Natural killer cell treated with Interleukin-12 subunit alpha and Interleukin-12 subunit beta and Interleukin-15 and Interleukin-18, amount 100 ng/mL, for 72 hours (primary cell): ENCODE data around the gene KRT6C. TPM values are rescaled to one million over a fixed set of nuclear protein-coding genes. Genes with fewer than 3 reads are reported as not detected.
"Not testable (repeated sequence)": the region's sequence is repeated elsewhere in the genome, so short reads cannot be mapped to it uniquely, and the experiment has no call there.

Experiments used
- ATAC-seq, 2 donors: fragments of 150-1000 bp; cut with Tn5 transposase in 1 of 2; sonication (Bioruptor Pico), chemical (Tn5 transposase) in 1 of 2; 2 replicates each; pipeline ENCODE4 v1.10.0; 2021
- DNase-seq: peaks from one replicate; pipeline ENCODE4 v3.0.0; 2022; ENCODE audit warnings: low spot score
- H3K27ac Mint-ChIP-seq, 2 donors: 1 replicate in 1 of 2; 2 replicates in 1 of 2; pipeline ENCODE4 v1.8.0; 2022; ENCODE audit warnings: mixed read lengths in 2 of 2, mild to moderate bottlenecking in 1 of 2, moderate library complexity in 1 of 2
- H3K27me3 Mint-ChIP-seq, 2 donors: 1 replicate in 1 of 2; 2 replicates in 1 of 2; pipeline ENCODE4 v1.8.0; 2022; ENCODE audit warnings: mixed read lengths in 2 of 2
- H3K36me3 Mint-ChIP-seq: one replicate; pipeline ENCODE4 v1.8.0; 2022; ENCODE audit warnings: mixed read lengths
- H3K4me1 Mint-ChIP-seq, 2 donors: 1 replicate in 1 of 2; 2 replicates in 1 of 2; pipeline ENCODE4 v1.8.0; 2022; ENCODE audit warnings: low read depth in 2 of 2, mixed read lengths in 2 of 2, mild to moderate bottlenecking in 1 of 2
- H3K4me3 Mint-ChIP-seq: one replicate; pipeline ENCODE4 v1.8.0; 2022; ENCODE audit warnings: mixed read lengths
- H3K9me3 Mint-ChIP-seq: 2 replicates; pipeline ENCODE4 v1.8.0; 2022; ENCODE audit warnings: mixed read lengths
- total RNA-seq, 2 donors: library from RNA; stranded (reverse); gene quantifications; one replicate each; pipeline ENCODE4 v1.2.3, GENCODE V29; 2022

KRT6C gene
- total RNA-seq, 2 donors from 2014 or later, result not detected

DNA sequence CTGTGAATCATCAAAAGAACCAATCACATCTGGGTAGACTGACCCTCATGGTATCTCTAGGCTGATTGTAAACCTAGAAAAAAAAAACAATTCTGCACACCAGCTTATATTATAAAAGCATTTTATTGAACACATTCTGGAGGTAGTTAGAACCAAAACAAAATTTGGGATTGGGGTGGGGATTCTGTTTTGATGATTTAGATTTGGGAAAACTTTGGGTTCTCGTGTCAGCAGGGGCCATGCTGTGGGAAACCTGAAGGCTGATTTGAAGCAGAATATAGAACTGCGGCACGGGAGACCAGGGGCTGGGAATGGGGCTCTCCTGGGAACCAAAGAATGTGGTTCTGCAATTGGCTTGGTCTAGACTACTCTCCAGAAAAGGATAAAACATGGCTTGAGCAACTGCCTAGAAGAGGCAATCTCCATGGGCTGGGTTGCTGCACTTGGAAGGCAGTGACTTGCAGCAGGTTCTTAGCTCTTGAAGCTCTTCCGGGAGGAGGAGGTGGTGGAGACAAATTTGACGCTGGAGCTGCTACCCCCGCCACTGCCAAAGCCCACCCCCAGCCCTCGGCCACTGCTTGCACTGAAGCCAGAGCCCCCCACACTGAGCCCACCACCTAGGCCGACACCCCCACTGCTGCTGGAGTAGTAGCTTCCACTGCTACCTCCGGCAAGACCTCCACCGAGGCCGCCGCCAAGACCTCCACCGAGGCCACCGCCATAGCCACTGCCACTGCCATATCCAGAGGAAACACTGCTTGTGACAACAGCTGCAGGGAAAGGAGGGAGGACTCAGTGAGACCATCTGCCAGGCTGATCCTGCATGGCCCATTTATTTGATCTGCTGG is 41.1 kb upstream of the KRT6C start:
- Mint-ChIP-seq H3K36me3 (peaks cover 5% of the 10 kb centered on the region), H3K4me1 (peaks cover 0 to 4% of the 10 kb centered on the region in 2 donors), H3K9me3 (no peaks in the 10 kb centered on the region), H3K27me3 (peaks cover 2 to 4% of the 10 kb centered on the region in 2 donors), H3K4me3 (no peak overlapping the region), H3K27ac (no peak overlapping the region)
- DNase-seq (peak; percentile 31), ATAC-seq (no peak)

DNA sequence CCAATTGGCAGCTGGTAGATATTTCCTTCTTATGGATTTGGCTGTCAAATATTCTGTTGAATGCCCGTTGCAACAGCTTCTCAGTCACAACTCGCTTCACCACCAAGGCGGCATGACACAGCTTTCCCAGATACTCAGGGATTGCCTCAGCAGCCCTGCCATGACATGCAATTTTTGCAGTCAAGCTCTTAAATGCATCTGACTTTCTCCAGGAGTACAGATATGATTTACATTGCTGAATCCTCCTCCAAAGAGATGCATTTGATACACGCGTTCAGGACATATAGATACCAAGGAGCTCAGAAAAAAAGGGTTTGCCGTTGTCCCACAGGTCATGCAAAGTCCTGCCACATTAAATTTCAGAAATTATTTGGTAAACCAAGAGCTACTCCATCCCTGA is 40.1 kb upstream of the KRT6C start:
- H3K27me3 Mint-ChIP-seq, result peaks cover 2 to 4% of the 10 kb centered on the region in 2 donors
- H3K27ac Mint-ChIP-seq, result no peak overlapping the region
- no peak overlapping the region for H3K4me3 Mint-ChIP-seq
- H3K36me3 Mint-ChIP-seq, result peaks cover 5% of the 10 kb centered on the region
- H3K4me1 Mint-ChIP-seq, result peaks cover 0 to 4% of the 10 kb centered on the region in 2 donors
- ATAC-seq (no peak), DNase-seq (no peak)
- no peaks in the 10 kb centered on the region for H3K9me3 Mint-ChIP-seq

DNA sequence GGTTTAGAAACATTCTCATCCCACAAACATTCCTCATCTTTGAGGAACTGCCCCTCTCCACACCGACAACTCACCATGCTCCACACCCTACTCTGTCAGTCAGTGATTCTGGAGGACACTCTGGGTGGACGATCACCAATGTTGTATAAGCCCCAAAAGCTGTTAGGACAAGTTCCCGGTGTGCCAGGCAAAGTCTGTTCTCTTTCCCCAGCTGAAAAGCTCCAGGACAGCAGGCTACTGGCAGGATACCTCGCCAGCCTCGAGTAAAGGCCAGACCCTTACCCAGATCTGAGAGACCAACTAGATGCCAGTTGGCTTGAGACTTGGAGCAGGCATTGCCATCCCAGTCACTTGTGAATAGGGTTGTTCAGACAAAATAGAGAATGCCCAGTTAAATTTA is 34.6 kb upstream of the KRT6C start:
- no peak for ATAC-seq

GRCh38 chr12:52506858-52507715 is 33.5 kb upstream of the KRT6C start:
- peaks cover 7 to 15% of the 10 kb centered on the region in 2 donors for H3K27me3 Mint-ChIP-seq
- DNase-seq, result no peak
- H3K36me3 Mint-ChIP-seq, result peaks cover 5% of the 10 kb centered on the region
- ATAC-seq, result peak in 1 of 2 donors; percentile 67
- H3K27ac Mint-ChIP-seq, result no peak overlapping the region
- H3K9me3 Mint-ChIP-seq, result no peaks in the 10 kb centered on the region
- H3K4me1 Mint-ChIP-seq, result peaks cover 13 to 14% of the 10 kb centered on the region in 2 donors
- no peak overlapping the region for H3K4me3 Mint-ChIP-seq

More for the DNA sequence above, 34.6 kb upstream of the KRT6C start:
- H3K9me3 Mint-ChIP-seq, result no peaks in the 10 kb centered on the region
- H3K36me3 Mint-ChIP-seq, result peaks cover 5% of the 10 kb centered on the region
- H3K4me1 Mint-ChIP-seq, result peaks cover 13 to 14% of the 10 kb centered on the region in 2 donors
- peaks cover 4 to 18% of the 10 kb centered on the region in 2 donors for H3K27me3 Mint-ChIP-seq
- H3K27ac Mint-ChIP-seq, result no peak overlapping the region
- H3K4me3 Mint-ChIP-seq, result no peak overlapping the region
- no peak for DNase-seq

DNA sequence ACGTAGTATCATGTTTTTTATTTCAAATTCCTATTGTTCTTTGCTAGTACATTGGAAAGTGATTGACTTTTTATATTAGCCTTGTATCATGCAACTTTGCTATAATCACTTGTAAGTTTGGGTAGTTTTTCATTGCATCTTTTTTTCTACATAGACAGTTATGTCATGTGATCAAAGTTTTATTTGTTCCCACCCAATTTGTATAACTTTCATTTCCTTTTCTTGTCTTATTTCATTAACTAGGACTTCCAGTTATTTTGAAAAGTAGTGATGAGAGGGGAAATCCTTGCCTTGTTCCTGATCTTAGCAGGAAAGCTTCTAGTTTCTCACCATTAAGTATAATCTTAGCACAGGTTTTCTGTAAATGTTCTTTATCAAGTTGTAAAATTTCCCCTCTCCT is 29.3 kb upstream of the KRT6C start:
- H3K4me1 Mint-ChIP-seq, result peaks cover 10% of the 10 kb centered on the region in 2 donors
- no peak overlapping the region for H3K4me3 Mint-ChIP-seq
- H3K9me3 Mint-ChIP-seq, result no peaks in the 10 kb centered on the region
- no peak for ATAC-seq
- H3K27ac Mint-ChIP-seq, result no peak overlapping the region
- H3K27me3 Mint-ChIP-seq, result peaks cover 9 to 16% of the 10 kb centered on the region in 2 donors
- DNase-seq, result no peak
- H3K36me3 Mint-ChIP-seq, result no peaks in the 10 kb centered on the region

DNA sequence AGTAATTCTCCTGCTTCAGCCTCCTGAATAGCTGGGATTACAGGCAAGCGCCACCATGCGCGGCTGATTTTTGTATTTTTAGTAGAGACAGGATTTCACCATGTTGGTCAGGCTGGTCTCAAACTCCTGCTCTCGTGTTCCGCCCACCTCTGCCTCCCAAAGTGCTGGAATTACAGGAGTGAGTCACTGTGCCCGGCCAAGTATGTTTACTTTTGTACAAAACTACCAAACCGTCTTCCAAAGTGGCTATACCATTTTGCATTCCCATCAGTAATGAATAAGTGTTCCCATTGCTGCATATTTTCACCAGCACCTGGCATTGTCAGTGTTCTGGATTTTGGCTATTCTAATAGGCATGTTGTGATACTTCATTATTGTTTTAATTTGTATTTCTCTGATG is 27.9 kb upstream of the KRT6C start:
- H3K4me1 Mint-ChIP-seq, result no peaks in the 10 kb centered on the region
- peaks cover 8 to 17% of the 10 kb centered on the region in 2 donors for H3K27me3 Mint-ChIP-seq
- H3K27ac Mint-ChIP-seq, result no peak overlapping the region
- no peaks in the 10 kb centered on the region for H3K9me3 Mint-ChIP-seq
- ATAC-seq (no peak), DNase-seq (no peak)
- no peaks in the 10 kb centered on the region for H3K36me3 Mint-ChIP-seq
- no peak overlapping the region for H3K4me3 Mint-ChIP-seq

GRCh38 chr12:52500574-52500973 is 27.0 kb upstream of the KRT6C start:
- peaks cover 6 to 21% of the 10 kb centered on the region in 2 donors for H3K27me3 Mint-ChIP-seq
- not testable (repeated sequence) for H3K4me3 Mint-ChIP-seq, H3K4me1 Mint-ChIP-seq, ATAC-seq, H3K36me3 Mint-ChIP-seq, H3K27ac Mint-ChIP-seq, DNase-seq, H3K9me3 Mint-ChIP-seq

DNA sequence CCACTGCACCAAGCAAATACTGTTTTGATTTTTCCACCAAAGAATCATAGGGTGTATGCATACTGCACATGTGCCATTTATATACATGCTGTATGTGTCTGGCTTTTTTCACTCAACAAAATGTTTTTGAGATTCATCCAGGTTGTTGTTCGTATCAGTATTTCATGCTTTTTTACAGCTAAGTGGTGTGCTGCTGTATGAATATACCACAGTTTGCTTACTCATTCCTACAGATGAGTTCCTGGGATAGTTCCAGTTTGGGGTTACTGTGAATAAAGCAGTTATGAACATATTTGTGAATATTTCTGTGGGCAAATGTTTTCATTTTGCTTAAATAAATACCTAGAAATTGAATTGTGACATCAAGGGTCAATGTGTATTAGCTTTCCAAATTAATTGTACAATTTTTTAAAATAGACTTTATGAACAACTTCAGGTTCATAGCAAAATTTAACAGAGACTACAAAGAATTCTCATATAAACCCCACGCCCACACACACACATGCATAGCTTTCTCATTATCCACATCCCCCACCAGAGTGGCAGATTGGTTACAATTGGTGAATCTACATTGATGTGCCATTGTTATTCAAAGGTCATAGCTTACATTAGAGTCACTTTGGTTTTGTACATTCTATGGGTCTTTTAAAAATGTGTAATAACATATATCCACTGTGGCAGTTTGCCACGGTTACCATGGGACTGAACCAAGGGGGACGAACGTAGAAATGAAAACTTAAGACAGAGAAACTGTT is 26.4 kb upstream of the KRT6C start:
- Mint-ChIP-seq H3K36me3 (no peaks in the 10 kb centered on the region), H3K27me3 (peaks cover 6 to 16% of the 10 kb centered on the region in 2 donors), H3K4me1 (peaks cover 4% of the 10 kb centered on the region in 2 donors), H3K9me3 (no peaks in the 10 kb centered on the region), H3K27ac (no peak overlapping the region), H3K4me3 (no peak overlapping the region)
- DNase-seq (no peak), ATAC-seq (no peak)

GRCh38 chr12:52498946-52499345 is 25.3 kb upstream of the KRT6C start:
- peaks cover 6 to 16% of the 10 kb centered on the region in 2 donors for H3K27me3 Mint-ChIP-seq
- H3K4me3 Mint-ChIP-seq, result no peak overlapping the region
- H3K36me3 Mint-ChIP-seq, result no peaks in the 10 kb centered on the region
- DNase-seq, result no peak
- no peak overlapping the region for H3K27ac Mint-ChIP-seq
- ATAC-seq, result no peak
- no peaks in the 10 kb centered on the region for H3K9me3 Mint-ChIP-seq
- peaks cover 4 to 5% of the 10 kb centered on the region in 2 donors for H3K4me1 Mint-ChIP-seq

- no peak overlapping the region for H3K27ac Mint-ChIP-seq
- peaks cover 6 to 16% of the 10 kb centered on the region in 2 donors for H3K27me3 Mint-ChIP-seq
- H3K9me3 Mint-ChIP-seq, result no peaks in the 10 kb centered on the region
- no peak for ATAC-seq
- no peak overlapping the region for H3K4me3 Mint-ChIP-seq
- H3K36me3 Mint-ChIP-seq, result no peaks in the 10 kb centered on the region
- H3K4me1 Mint-ChIP-seq, result peaks cover 4 to 5% of the 10 kb centered on the region in 2 donors
- no peak for DNase-seq
These were observed 24.4 kb upstream of the KRT6C start for GRCh38 chr12:52497975-52498374.

DNA sequence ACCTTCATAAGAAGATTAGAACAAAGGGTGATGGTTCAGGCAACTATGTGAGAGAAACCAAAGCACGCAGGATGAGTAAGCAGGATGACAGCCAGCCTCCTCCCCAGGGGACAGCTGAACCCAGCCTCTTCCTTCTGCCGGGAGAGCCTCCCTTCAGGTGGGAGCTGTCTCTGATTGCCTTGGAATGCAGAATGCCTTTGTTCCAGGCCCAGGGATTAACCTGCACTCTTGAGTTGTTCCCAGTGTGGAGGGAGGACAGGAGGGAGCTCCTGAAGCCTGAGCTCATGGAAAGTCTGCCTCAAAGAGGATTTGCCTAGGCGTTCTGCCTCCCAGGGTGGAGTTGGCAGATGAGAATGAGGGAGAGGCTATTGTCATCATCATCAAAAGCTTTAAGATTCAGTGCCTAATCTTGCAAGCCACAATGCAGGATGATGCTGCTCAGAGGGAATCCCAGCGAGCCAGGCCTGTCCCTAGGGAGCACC is 23.0 kb upstream of the KRT6C start:
- H3K4me3 Mint-ChIP-seq, result no peak overlapping the region
- no peak for DNase-seq
- no peak overlapping the region for H3K27ac Mint-ChIP-seq
- ATAC-seq, result no peak
- peaks cover 4 to 5% of the 10 kb centered on the region in 2 donors for H3K4me1 Mint-ChIP-seq
- H3K27me3 Mint-ChIP-seq, result peaks cover 4 to 19% of the 10 kb centered on the region in 2 donors
- H3K36me3 Mint-ChIP-seq, result no peaks in the 10 kb centered on the region
- no peaks in the 10 kb centered on the region for H3K9me3 Mint-ChIP-seq

GRCh38 chr12:52496054-52496453 is 22.4 kb upstream of the KRT6C start:
- Mint-ChIP-seq H3K9me3 (no peaks in the 10 kb centered on the region), H3K27me3 (peaks cover 9 to 25% of the 10 kb centered on the region in 2 donors), H3K4me1 (peaks cover 4 to 5% of the 10 kb centered on the region in 2 donors), H3K4me3 (no peak overlapping the region), H3K36me3 (no peaks in the 10 kb centered on the region), H3K27ac (no peak overlapping the region)
- ATAC-seq (no peak), DNase-seq (no peak)

DNA sequence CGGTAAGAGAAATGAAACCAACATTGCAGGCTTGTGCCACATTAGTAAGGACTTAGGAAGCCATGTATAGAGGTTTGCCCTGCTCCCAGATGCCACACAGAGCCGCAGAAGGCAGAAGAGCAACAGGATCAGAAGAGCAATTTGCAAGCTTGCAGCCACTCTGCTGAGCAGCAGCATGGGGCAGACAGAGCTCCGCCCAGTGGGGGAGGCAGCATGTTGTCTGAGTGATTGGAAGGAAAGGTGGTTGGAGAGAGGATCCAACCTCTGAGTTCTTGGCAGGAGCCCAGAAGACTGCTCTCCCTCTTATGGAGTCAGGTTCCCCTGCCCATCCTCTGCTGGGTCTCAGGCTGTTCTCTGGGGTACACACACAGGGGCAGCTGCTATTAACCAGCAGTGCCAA is 21.8 kb upstream of the KRT6C start:
- Mint-ChIP-seq H3K27me3 (peaks cover 14 to 27% of the 10 kb centered on the region in 2 donors), H3K36me3 (no peaks in the 10 kb centered on the region), H3K9me3 (no peaks in the 10 kb centered on the region)

More for the DNA sequence above, 21.8 kb upstream of the KRT6C start:
- H3K4me3 Mint-ChIP-seq, result no peak overlapping the region
- peaks cover 4 to 5% of the 10 kb centered on the region in 2 donors for H3K4me1 Mint-ChIP-seq
- DNase-seq (no peak), ATAC-seq (no peak)
- H3K27ac Mint-ChIP-seq, result no peak overlapping the region
